Measurements from ENCODE around the gene SUMO3.

DNA sequence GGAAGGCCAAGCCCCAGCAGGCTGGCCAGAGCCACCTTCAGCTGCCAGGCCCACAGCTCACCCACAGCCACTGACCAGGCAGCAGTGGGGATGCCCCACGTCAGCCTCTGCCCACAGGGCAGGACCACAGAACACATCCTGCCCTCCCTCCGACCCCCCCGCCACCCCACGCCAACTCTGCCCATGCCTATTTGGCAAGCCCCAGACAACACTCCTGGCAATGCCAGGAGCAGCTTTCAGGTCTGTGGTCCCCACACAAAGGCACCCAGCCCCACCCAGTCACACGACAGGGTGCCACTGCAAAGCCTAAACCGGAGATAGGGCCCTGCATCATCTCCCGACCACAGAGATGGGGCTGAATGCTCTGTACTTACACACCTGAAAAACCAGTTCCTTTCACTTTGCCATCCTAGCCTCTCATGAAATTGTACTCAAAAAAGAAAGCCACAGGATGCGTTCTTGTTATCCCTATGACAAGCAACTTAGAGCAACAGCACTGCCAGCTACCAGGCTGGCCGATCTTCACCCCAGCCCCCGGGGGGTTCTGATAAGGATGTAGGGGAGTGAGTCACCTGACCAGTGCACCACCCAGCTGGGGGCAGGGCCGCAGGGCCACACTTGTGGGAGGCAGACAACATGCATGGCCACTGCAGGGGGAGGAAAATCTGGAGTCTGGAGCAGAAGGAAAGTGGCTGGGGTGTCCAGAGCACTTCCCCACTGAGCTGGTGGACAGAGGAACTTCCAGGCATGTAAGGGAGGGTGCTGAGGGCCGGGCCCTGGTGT lies 52.4 kb downstream of the SUMO3 start:
- TF ChIP-seq, protein P1, sequence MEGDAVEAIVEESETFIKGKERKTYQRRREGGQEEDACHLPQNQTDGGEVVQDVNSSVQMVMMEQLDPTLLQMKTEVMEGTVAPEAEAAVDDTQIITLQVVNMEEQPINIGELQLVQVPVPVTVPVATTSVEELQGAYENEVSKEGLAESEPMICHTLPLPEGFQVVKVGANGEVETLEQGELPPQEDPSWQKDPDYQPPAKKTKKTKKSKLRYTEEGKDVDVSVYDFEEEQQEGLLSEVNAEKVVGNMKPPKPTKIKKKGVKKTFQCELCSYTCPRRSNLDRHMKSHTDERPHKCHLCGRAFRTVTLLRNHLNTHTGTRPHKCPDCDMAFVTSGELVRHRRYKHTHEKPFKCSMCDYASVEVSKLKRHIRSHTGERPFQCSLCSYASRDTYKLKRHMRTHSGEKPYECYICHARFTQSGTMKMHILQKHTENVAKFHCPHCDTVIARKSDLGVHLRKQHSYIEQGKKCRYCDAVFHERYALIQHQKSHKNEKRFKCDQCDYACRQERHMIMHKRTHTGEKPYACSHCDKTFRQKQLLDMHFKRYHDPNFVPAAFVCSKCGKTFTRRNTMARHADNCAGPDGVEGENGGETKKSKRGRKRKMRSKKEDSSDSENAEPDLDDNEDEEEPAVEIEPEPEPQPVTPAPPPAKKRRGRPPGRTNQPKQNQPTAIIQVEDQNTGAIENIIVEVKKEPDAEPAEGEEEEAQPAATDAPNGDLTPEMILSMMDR (IDR thresholded peaks at IDR 0.05): no peak
- no peak for TF ChIP-seq POLR2A (IDR thresholded peaks at IDR 0.05)
- TF ChIP-seq POLR2AphosphoS5 (IDR thresholded peaks at IDR 0.05): no peak
